GM21447 (cell line): ENCODE data around the gene SNRPD2.
"Not testable (repeated sequence)": the region's sequence is repeated elsewhere in the genome, so short reads cannot be mapped to it uniquely, and the experiment has no call there.

Experiments used
- ATAC-seq: cut with Tn5 transposase; IDR thresholded peaks from one replicate; pipeline ENCODE4 v1.9.1; 2021; ENCODE audit not compliant: unreplicated experiment

SNRPD2 gene

DNA sequence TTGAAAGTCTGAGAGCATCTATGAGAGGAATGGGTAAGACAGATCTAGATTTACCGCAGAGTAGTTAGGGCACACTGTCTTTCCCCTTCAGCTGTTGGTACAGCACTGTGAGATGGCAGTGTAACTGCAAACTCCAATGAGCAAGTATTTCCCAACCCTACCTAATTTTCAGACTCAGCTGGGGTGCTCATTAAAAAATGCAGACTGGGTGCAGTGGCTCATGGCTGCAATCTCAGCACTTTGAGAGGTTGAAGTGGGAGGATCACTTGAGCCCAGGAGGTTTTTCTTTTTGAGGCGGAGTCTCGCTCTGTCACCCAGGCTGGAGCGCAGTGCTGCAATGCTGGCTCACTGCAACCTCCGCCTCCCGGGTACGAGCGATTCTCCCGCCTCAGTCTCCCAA is 13.4 kb upstream of the SNRPD2 start:
- no peak for ATAC-seq

GRCh38 chr19:45701676-45702075 is 9.9 kb upstream of the SNRPD2 start:
- no peak for ATAC-seq

DNA sequence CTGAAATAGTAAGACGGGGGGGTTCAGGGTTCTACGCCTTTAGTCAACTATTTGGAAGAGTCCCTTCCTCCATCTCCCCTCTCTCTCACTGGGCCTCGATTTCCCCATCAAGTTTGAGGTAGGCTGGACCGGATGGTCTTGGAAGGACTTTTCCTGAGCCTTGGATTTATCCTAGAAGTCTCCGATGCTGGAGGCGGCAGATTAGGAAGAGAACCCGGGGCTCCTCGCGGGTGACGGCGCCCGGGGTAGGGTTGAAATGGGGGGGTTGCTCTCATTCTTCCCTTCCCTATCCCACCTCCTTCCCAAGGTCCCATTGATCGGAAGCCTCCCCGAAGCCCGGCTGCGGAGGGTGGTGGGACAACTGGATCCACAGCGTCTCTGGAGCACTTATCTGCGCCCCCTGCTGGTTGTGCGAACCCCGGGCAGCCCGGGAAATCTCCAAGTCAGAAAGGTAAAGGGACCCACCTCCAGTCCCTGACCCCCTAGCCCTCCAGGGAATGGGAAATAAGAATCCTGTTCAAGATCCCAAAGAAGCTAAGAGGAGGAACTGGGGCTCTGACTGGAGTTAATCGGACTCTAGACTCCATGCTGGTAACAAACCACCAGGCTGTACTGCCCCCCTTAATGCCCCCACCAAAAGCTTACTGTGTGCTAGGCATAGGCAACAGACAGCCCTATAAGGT is 1.5 kb upstream of the SNRPD2 start:
- ATAC-seq: no peak

- peak; percentile 84 for ATAC-seq
These were observed 693 bp upstream of the SNRPD2 start, which contains the start of gene QPCTL for GRCh38 chr19:45692187-45693105. QPCTL (plus strand) TSS chr19:45692666; CDS start chr19:45692704, 38 bp downstream.

- ATAC-seq: no peak
These were observed 4.2 kb downstream of the SNRPD2 start for GRCh38 chr19:45687599-45687998.

GRCh38 chr19:45685045-45685444 is 6.7 kb downstream of the SNRPD2 start:
- ATAC-seq: not testable (repeated sequence)

- ATAC-seq: no peak
These were observed 8.8 kb downstream of the SNRPD2 start for GRCh38 chr19:45682908-45683307.

- ATAC-seq: no peak
These were observed 9.6 kb downstream of the SNRPD2 start for GRCh38 chr19:45682117-45682516.

DNA sequence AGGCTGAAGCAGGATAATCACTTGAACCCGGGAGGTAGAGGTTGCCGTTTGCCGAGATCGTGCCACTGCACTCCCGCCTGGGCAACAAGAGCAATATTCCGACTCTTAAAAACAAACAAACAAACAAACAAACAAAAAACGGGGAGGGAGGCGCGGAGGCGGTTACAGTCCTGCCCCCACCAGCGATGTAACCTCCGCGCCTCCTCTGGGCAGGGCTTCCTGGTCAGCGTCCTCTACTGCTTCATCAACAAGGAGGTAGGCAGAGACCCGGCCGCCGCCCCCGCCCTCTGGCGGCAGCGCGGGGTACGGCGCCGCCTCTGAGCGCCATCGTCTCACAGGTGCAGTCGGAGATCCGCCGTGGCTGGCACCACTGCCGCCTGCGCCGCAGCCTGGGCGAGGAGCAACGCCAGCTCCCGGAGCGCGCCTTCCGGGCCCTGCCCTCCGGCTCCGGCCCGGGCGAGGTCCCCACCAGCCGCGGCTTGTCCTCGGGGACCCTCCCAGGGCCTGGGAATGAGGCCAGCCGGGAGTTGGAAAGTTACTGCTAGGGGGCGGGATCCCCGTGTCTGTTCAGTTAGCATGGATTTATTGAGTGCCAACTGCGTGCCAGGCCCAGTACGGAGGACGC is 10.2 kb downstream of the SNRPD2 start:
- peak; percentile 54 for ATAC-seq

- peak; percentile 61 for ATAC-seq
These were observed 14.2 kb downstream of the SNRPD2 start for GRCh38 chr19:45677351-45678230.

DNA sequence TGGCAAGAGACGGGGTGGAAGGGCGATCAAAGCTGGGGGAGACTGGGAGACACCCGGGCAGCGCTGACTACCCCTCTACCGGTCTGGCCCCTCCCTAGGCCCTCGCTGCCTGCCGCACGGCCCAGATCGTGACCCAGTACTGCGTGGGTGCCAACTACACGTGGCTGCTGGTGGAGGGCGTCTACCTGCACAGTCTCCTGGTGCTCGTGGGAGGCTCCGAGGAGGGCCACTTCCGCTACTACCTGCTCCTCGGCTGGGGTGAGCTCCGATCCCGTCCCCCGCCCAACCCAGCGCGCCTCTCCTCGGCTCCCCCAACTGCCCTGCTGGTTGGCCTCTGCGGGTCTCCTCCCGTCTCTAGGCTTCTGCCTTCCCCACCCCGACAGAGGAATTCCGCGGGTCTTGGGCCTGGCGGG is 14.9 kb downstream of the SNRPD2 start:
- ATAC-seq: no peak

- ATAC-seq: no peak
These were observed 16.8 kb downstream of the SNRPD2 start for GRCh38 chr19:45674946-45675345.

DNA sequence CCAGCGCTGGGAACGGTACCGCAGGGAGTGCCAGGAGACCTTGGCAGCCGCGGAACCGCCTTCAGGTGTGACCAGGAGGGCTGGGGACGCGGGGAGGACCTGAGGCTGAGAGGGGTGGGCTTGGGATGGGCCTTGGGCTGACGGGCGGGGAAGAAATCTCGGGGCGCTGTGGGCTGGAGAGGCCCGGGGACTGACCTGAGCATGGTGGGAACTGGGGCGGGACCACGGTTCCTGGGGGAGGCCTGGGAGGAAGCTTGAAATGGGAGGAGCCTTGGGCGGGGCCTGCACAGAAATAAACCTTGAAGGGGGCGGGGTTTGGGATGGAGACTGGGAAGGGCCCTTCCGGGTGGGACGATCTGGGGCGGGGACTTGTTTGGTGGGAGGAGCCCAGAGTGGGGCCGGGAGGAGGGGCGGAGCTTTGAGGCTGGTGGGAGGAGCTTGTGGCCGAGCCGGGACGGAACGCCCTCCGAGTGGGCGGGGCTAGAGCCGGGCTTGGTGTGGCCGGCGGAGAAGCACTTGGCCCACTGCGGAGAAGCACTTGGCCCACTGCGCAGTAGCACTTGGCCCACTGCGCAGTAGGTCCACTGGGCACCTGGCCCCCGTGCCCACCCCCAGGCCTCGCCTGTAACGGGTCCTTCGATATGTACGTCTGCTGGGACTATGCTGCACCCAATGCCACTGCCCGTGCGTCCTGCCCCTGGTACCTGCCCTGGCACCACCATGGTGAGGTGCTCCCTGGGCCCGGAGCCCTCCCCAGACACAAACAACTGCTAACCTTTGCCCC is 20.9 kb downstream of the SNRPD2 start:
- ATAC-seq: peak; percentile 50

GRCh38 chr19:45668342-45668871 is 23.3 kb downstream of the SNRPD2 start:
- no peak for ATAC-seq

- no peak for ATAC-seq
These were observed 24.0 kb downstream of the SNRPD2 start, which contains the start of gene GIPR for GRCh38 chr19:45667620-45668341. GIPR (plus strand) TSS chr19:45668221; CDS start chr19:45669521, 1,300 bp downstream.

GRCh38 chr19:45664575-45664974 is 27.2 kb downstream of the SNRPD2 start:
- ATAC-seq: no peak

GRCh38 chr19:45663800-45664199 is 28.0 kb downstream of the SNRPD2 start:
- no peak for ATAC-seq

- no peak for ATAC-seq
These were observed 31.1 kb downstream of the SNRPD2 start for GRCh38 chr19:45660636-45661035.
